Activated T-helper 2 cell treated with anti-CD3 and anti-CD28 coated beads, Interferon-gamma antibody, Interleukin-2, Interleukin-4, amounts not matched to agents 10 μg/mL and 5 μg/mL and 100 μg/mL, durations not matched to agents 14 hours and 24 hours and 36 hours (primary cell): ENCODE measurements around the gene EYA4. TPM values are rescaled to one million over a fixed set of nuclear protein-coding genes. Genes with fewer than 3 reads are reported as not detected.

Experiments used
- DNase-seq: peaks from one replicate; pipeline ENCODE4 v3.0.0; 2021; ENCODE audit warnings: low spot score
- H3K27ac Mint-ChIP-seq: one replicate; pipeline ENCODE4 v1.8.0; 2021; ENCODE audit warnings: mixed read lengths
- H3K27me3 Mint-ChIP-seq: one replicate; pipeline ENCODE4 v1.8.0; 2021; ENCODE audit warnings: low read depth, mixed read lengths
- H3K36me3 Mint-ChIP-seq: one replicate; pipeline ENCODE4 v1.8.0; 2021; ENCODE audit warnings: low read depth, mixed read lengths
- H3K4me1 Mint-ChIP-seq: one replicate; pipeline ENCODE4 v1.8.0; 2021; ENCODE audit warnings: low read depth, mixed read lengths
- H3K4me3 Mint-ChIP-seq: one replicate; pipeline ENCODE4 v1.8.0; 2021; ENCODE audit warnings: low read depth, mild to moderate bottlenecking, moderate library complexity, mixed read lengths
- H3K9me3 Mint-ChIP-seq: one replicate; pipeline ENCODE4 v1.8.0; 2021; ENCODE audit warnings: mixed read lengths
- intact Hi-C: fragments of 100-400 bp; cut with micrococcal nuclease; formaldehyde crosslinking; loops from one replicate; pipeline ENCODE4 v1.15.1; 2023
- total RNA-seq: library from RNA; stranded (reverse); gene quantifications from 2 replicates; pipeline ENCODE4 v1.2.3, GENCODE V29; 2022

EYA4 gene
- total RNA-seq, 1 donor from 2014 or later: not detected

GRCh38 chr6:133309579-133309978, 68.4 kb downstream of the EYA4 start:
- Mint-ChIP-seq H3K4me3 (no peak overlapping the region), H3K27me3 (no peaks in the 10 kb centered on the region), H3K9me3 (no peaks in the 10 kb centered on the region), H3K36me3 (no peaks in the 10 kb centered on the region), H3K4me1 (no peaks in the 10 kb centered on the region), H3K27ac (no peak overlapping the region)
- no peak for DNase-seq
- intact Hi-C loops: no loop called here

DNA sequence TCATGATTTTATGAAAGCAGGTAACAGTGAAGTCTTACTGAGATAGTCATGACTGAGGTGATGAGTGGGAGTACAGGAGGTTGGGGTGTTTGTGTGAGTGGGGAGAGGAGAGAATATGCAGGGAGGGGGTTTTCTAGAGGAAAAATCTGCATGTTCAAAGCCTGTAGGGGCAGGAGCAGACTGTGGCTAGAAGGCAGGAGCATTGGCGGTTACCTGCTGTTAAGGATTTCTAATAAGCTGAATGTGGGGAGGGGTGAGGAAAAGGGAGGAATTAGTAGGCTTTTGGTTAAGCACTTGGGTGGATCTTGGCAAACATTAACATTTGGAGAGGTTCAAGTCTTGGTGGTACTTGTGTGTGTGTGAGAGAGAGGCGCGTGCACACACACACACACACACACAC, 70.8 kb downstream of the EYA4 start:
- Mint-ChIP-seq H3K9me3 (no peaks in the 10 kb centered on the region), H3K27ac (no peak overlapping the region)
- intact Hi-C loops: no loop called here

GRCh38 chr6:133313068-133313467, 71.9 kb downstream of the EYA4 start:
- Mint-ChIP-seq H3K4me1 (no peaks in the 10 kb centered on the region), H3K27ac (no peak overlapping the region), H3K27me3 (no peaks in the 10 kb centered on the region), H3K36me3 (no peaks in the 10 kb centered on the region), H3K9me3 (no peaks in the 10 kb centered on the region), H3K4me3 (no peak overlapping the region)
- intact Hi-C loops: no loop called here
- no peak for DNase-seq

More for the DNA sequence above, 70.8 kb downstream of the EYA4 start:
- Mint-ChIP-seq H3K27me3 (no peaks in the 10 kb centered on the region), H3K4me3 (no peak overlapping the region), H3K36me3 (no peaks in the 10 kb centered on the region), H3K4me1 (no peaks in the 10 kb centered on the region)
- DNase-seq: no peak

- Mint-ChIP-seq H3K27me3 (no peaks in the 10 kb centered on the region), H3K36me3 (no peaks in the 10 kb centered on the region), H3K4me3 (no peak overlapping the region), H3K9me3 (no peaks in the 10 kb centered on the region), H3K27ac (no peak overlapping the region), H3K4me1 (no peaks in the 10 kb centered on the region)
- no peak for DNase-seq
- intact Hi-C loops: no loop called here
These were observed 73.8 kb downstream of the EYA4 start for GRCh38 chr6:133314947-133315346.

GRCh38 chr6:133315811-133316210, 74.7 kb downstream of the EYA4 start:
- H3K27ac Mint-ChIP-seq: no peak overlapping the region
- H3K36me3 Mint-ChIP-seq: no peaks in the 10 kb centered on the region
- intact Hi-C loops: no loop called here
- no peak for DNase-seq
- H3K4me1 Mint-ChIP-seq: no peaks in the 10 kb centered on the region
- H3K27me3 Mint-ChIP-seq: no peaks in the 10 kb centered on the region
- no peak overlapping the region for H3K4me3 Mint-ChIP-seq
- no peaks in the 10 kb centered on the region for H3K9me3 Mint-ChIP-seq

DNA sequence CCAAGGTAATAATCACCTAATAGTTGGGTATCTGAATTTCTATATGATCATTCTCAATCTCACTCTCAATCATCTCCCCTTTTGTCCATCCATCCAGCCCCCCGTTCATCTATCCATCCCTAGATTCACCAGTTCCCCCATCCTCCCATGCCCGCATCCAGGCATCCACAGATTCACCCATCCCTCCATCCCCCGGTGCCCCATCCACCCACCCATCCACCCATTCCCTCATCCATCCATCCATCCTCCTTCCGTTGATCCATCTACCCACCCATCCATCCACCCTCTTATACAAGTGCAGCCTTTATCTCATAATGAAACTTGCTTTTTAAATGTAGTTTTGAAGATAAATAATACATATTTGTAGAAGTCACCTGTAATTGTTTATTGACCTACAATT, 76.5 kb downstream of the EYA4 start:
- Mint-ChIP-seq H3K4me3 (no peak overlapping the region), H3K9me3 (no peaks in the 10 kb centered on the region), H3K36me3 (no peaks in the 10 kb centered on the region), H3K27ac (no peak overlapping the region), H3K4me1 (no peaks in the 10 kb centered on the region), H3K27me3 (no peaks in the 10 kb centered on the region)
- DNase-seq: no peak
- intact Hi-C loops: no loop called here

DNA sequence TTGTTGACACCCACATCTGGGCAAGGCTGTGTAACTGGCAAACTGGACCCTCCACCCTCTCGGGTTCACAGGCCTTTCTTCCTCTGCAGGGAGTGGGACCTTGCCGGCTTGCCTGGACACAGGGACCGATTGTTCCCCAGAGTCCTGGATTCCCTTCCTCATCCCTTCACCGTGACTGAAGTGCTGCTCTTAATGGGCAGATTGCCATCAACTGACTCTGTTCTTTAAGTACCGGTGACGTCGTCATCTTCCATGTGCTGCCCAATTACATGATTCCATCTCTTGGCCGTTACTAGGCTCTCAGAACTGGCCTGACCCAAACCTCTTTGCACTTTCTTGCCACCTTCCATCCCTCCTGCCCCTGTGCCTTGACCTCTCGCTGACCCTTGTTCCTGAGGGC, 85.4 kb downstream of the EYA4 start:
- Mint-ChIP-seq H3K27ac (no peak overlapping the region), H3K36me3 (no peaks in the 10 kb centered on the region), H3K4me1 (no peaks in the 10 kb centered on the region), H3K9me3 (no peaks in the 10 kb centered on the region), H3K27me3 (no peaks in the 10 kb centered on the region), H3K4me3 (no peak overlapping the region)
- no peak for DNase-seq
- intact Hi-C loops: no loop called here

DNA sequence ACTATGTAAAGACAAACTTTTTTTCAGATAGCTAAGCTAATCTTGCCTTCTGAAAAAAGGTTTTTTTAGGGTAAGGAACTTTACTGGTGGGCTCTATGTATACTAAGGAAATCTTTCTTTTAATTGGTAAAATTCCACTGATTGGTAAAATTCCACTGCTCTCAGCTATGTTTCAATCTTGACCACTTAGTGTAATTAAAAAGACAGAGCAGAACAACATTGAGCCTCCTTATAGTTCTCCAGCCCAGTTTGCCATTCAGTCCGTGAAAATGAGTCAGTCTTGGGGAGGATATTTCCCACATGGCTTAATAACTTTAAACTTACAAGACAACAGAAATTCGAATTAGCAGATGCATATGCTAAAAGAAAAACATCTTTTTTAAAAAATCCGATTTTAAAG, 92.7 kb downstream of the EYA4 start:
- no peak overlapping the region for H3K27ac Mint-ChIP-seq
- intact Hi-C loops: no loop called here
- H3K36me3 Mint-ChIP-seq: no peaks in the 10 kb centered on the region
- H3K9me3 Mint-ChIP-seq: no peaks in the 10 kb centered on the region
- H3K27me3 Mint-ChIP-seq: no peaks in the 10 kb centered on the region
- H3K4me1 Mint-ChIP-seq: no peaks in the 10 kb centered on the region
- DNase-seq: no peak
- no peak overlapping the region for H3K4me3 Mint-ChIP-seq

GRCh38 chr6:133337308-133337707, 96.2 kb downstream of the EYA4 start:
- Mint-ChIP-seq H3K36me3 (no peaks in the 10 kb centered on the region), H3K9me3 (no peaks in the 10 kb centered on the region), H3K4me1 (no peaks in the 10 kb centered on the region), H3K27ac (no peak overlapping the region), H3K4me3 (no peak overlapping the region), H3K27me3 (no peaks in the 10 kb centered on the region)
- intact Hi-C loops: no loop called here
- no peak for DNase-seq

GRCh38 chr6:133339543-133340384, 98.6 kb downstream of the EYA4 start:
- intact Hi-C loops: no loop called here

GRCh38 chr6:133340557-133340956, 99.4 kb downstream of the EYA4 start:
- Mint-ChIP-seq H3K36me3 (no peaks in the 10 kb centered on the region), H3K9me3 (no peaks in the 10 kb centered on the region), H3K4me3 (no peak overlapping the region), H3K27me3 (no peaks in the 10 kb centered on the region), H3K4me1 (no peaks in the 10 kb centered on the region), H3K27ac (no peak overlapping the region)
- no peak for DNase-seq
- intact Hi-C loops: no loop called here

More at GRCh38 chr6:133339543-133340384, 98.6 kb downstream of the EYA4 start:
- DNase-seq: no peak
- Mint-ChIP-seq H3K4me3 (no peak overlapping the region), H3K9me3 (no peaks in the 10 kb centered on the region), H3K36me3 (no peaks in the 10 kb centered on the region), H3K27ac (no peak overlapping the region), H3K27me3 (no peaks in the 10 kb centered on the region), H3K4me1 (no peaks in the 10 kb centered on the region)

DNA sequence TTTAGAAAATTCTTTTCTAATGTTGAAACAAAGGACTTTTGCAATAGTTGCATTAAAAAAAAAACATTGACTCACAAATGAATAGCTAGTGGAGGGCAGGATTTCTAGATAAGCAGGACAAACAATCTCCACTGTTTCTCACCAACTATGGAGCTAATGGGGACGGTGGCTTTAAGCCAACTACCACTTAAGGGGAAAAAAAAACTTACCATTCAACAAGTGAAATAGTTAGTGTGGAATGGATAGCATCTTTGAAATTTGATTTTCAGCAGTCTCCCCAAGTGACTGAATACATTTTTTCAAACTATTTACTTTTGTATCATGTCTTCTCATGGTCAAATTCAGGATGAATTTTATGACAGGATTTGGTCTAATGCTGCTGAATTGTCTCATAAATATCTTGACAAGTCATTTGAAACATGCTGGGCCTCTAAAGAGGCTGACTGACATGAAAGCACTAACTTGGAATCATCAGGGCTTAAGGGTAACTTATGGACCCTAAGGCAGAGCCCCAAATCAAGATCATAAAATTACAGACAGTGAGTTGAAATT, 100.5 kb downstream of the EYA4 start:
- H3K9me3 Mint-ChIP-seq: no peaks in the 10 kb centered on the region
- no peak overlapping the region for H3K4me3 Mint-ChIP-seq

DNA sequence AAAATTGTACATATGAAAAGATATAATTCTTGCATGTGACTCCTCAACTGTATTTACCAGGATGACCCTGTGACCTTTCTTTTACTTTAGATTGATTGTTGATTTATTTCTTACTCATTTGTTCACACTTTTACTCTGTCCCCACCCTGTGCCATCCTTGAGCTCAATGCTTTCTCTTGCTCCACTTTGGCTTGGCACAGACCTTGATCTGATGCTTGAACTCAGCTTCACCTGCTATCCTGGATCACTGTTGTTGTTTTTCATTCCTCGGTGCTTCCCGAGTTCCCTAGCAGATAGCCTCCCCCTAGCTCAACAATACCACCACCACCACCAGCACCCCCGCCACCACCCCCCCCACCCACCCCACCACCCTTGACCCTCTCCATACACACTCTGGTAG, 102.1 kb downstream of the EYA4 start:
- DNase-seq: no peak
- Mint-ChIP-seq H3K4me3 (no peak overlapping the region), H3K4me1 (no peaks in the 10 kb centered on the region), H3K36me3 (no peaks in the 10 kb centered on the region), H3K9me3 (no peaks in the 10 kb centered on the region), H3K27ac (no peak overlapping the region), H3K27me3 (no peaks in the 10 kb centered on the region)
- intact Hi-C loops: no loop called here

More for the DNA sequence above, 100.5 kb downstream of the EYA4 start:
- Mint-ChIP-seq H3K4me1 (no peaks in the 10 kb centered on the region), H3K27ac (no peak overlapping the region), H3K36me3 (no peaks in the 10 kb centered on the region), H3K27me3 (no peaks in the 10 kb centered on the region)
- intact Hi-C loops: no loop called here
- no peak for DNase-seq
